ENCODE data around the gene RHOC.

DNA sequence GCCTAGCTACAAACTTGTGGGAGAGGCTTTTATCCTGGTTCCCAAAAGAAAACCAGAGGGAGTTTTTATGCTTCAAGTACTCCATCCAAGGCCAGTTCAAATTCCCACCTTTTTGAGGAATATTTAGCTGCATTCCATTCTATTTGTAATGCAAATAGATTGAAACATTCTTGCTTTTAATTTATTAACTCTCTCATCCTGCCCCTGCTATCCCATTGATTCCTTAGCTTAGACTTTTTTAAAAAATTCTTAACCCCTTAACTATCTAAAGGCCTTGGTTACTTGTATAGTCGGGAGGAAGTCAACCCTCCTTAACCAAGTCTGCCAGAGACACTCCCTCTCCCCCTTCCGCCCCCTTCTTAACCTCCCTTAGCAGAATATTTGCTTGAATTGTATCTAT is 34.9 kb downstream of the RHOC start:
- TF ChIP-seq NRF1 (IDR thresholded peaks at IDR 0.05; ENCODE audit: low read depth, low read length) (no peak), RAD21 (IDR thresholded peaks at IDR 0.05; ENCODE audit: low read length) (no peak), POLR2AphosphoS5 (IDR thresholded peaks at IDR 0.05; ENCODE audit: low read depth, low read length) (no peak), GABPA (IDR thresholded peaks at IDR 0.05; ENCODE audit: low read depth) (no peak), EP300 (IDR thresholded peaks at IDR 0.05; ENCODE audit: borderline replicate concordance in 1 of 2, low read depth in 1 of 2, low read length in 1 of 2) (no peak), MXI1 (IDR thresholded peaks at IDR 0.05; ENCODE audit: low read depth, low read length) (no peak), TCF12 (IDR thresholded peaks at IDR 0.05) (no peak), CHD2 (IDR thresholded peaks at IDR 0.05; ENCODE audit: low read length, partially characterized antibody) (no peak), EZH2phosphoT487 (IDR thresholded peaks at IDR 0.05; ENCODE audit: borderline replicate concordance, low read depth) (no peak), RFX5 (IDR thresholded peaks at IDR 0.05; ENCODE audit: low read length) (no peak)
- TF ChIP-seq, protein P1, sequence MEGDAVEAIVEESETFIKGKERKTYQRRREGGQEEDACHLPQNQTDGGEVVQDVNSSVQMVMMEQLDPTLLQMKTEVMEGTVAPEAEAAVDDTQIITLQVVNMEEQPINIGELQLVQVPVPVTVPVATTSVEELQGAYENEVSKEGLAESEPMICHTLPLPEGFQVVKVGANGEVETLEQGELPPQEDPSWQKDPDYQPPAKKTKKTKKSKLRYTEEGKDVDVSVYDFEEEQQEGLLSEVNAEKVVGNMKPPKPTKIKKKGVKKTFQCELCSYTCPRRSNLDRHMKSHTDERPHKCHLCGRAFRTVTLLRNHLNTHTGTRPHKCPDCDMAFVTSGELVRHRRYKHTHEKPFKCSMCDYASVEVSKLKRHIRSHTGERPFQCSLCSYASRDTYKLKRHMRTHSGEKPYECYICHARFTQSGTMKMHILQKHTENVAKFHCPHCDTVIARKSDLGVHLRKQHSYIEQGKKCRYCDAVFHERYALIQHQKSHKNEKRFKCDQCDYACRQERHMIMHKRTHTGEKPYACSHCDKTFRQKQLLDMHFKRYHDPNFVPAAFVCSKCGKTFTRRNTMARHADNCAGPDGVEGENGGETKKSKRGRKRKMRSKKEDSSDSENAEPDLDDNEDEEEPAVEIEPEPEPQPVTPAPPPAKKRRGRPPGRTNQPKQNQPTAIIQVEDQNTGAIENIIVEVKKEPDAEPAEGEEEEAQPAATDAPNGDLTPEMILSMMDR (IDR thresholded peaks at IDR 0.05) = no peak
- TF ChIP-seq, protein P2, sequence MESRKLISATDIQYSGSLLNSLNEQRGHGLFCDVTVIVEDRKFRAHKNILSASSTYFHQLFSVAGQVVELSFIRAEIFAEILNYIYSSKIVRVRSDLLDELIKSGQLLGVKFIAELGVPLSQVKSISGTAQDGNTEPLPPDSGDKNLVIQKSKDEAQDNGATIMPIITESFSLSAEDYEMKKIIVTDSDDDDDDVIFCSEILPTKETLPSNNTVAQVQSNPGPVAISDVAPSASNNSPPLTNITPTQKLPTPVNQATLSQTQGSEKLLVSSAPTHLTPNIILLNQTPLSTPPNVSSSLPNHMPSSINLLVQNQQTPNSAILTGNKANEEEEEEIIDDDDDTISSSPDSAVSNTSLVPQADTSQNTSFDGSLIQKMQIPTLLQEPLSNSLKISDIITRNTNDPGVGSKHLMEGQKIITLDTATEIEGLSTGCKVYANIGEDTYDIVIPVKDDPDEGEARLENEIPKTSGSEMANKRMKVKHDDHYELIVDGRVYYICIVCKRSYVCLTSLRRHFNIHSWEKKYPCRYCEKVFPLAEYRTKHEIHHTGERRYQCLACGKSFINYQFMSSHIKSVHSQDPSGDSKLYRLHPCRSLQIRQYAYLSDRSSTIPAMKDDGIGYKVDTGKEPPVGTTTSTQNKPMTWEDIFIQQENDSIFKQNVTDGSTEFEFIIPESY (IDR thresholded peaks at IDR 0.05; ENCODE audit: borderline replicate concordance, low read depth) = no peak
- TF ChIP-seq, protein P3, sequence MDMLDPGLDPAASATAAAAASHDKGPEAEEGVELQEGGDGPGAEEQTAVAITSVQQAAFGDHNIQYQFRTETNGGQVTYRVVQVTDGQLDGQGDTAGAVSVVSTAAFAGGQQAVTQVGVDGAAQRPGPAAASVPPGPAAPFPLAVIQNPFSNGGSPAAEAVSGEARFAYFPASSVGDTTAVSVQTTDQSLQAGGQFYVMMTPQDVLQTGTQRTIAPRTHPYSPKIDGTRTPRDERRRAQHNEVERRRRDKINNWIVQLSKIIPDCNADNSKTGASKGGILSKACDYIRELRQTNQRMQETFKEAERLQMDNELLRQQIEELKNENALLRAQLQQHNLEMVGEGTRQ (IDR thresholded peaks at IDR 0.05; ENCODE audit: borderline replicate concordance, low read depth, low read length) = no peak

Measured in SK-N-SH (cell line).